HepG2 (cell line): ENCODE measurements around the gene SDR42E2. TPM values are rescaled to one million over a fixed set of nuclear protein-coding genes. Genes with fewer than 3 reads are reported as not detected.

Source experiments
- EHMT2 ChIP-seq: fragments of 200-600 bp; sonication (generic); IDR thresholded peaks from 2 replicates; pipeline ENCODE4 v1.7.0; 2017; ENCODE audit warnings: antibody characterized with exemption, low read depth, low read length, borderline replicate concordance
- ESRRA ChIP-seq: sonication (generic); formaldehyde crosslinking; IDR thresholded peaks from 2 replicates; pipeline ENCODE4 v1.5.1; 2020; ENCODE audit warnings: mild to moderate bottlenecking, low read depth, missing genetic modification reagents
- HCFC1 ChIP-seq: fragments of 150-350 bp; IDR thresholded peaks from 2 replicates; pipeline ENCODE4 v1.6.1; 2014; ENCODE audit warnings: low read depth, low read length
- HES4 ChIP-seq: sonication (generic); formaldehyde crosslinking; IDR thresholded peaks from 2 replicates; pipeline ENCODE4 v1.9.0; 2021; ENCODE audit warnings: mild to moderate bottlenecking, missing genetic modification reagents, borderline replicate concordance
- MED8 ChIP-seq: sonication (generic); formaldehyde crosslinking; IDR thresholded peaks from 2 replicates; pipeline ENCODE4 v1.8.1; 2023; ENCODE audit warnings: mild to moderate bottlenecking, missing genetic modification reagents; ENCODE audit not compliant: insufficient replicate concordance
- NAIF1 ChIP-seq: sonication (generic); formaldehyde crosslinking; IDR thresholded peaks from 2 replicates; pipeline ENCODE4 v1.5.0; 2020; ENCODE audit warnings: mild to moderate bottlenecking, missing genetic modification reagents, borderline replicate concordance
- NCOR1 ChIP-seq: fragments of 200-600 bp; sonication (generic); IDR thresholded peaks from 2 replicates; pipeline ENCODE4 v1.7.0; 2017; ENCODE audit warnings: antibody characterized with exemption, low read length, borderline replicate concordance
- RAD51 ChIP-seq: fragments of 450-650 bp; IDR thresholded peaks from 2 replicates; pipeline ENCODE4 v1.6.1; 2016; ENCODE audit warnings: borderline replicate concordance
- ZNF512B ChIP-seq: sonication (generic); formaldehyde crosslinking; IDR thresholded peaks from 2 replicates; pipeline ENCODE4 v1.5.1; 2020; ENCODE audit warnings: missing genetic modification reagents, mild to moderate bottlenecking, borderline replicate concordance
- ZNF576 ChIP-seq: sonication (generic); formaldehyde crosslinking; IDR thresholded peaks from 2 replicates; pipeline ENCODE4 v1.4.0; 2020; ENCODE audit warnings: mild to moderate bottlenecking, missing genetic modification reagents
- ZNF652 ChIP-seq: IDR thresholded peaks from 2 replicates; pipeline ENCODE4 v1.6.1; 2016; ENCODE audit warnings: low read depth, borderline replicate concordance
- polyA plus RNA-seq, 8 experiments: library from polyadenylated mRNA; depleted of rRNA in 3 of 8; stranded (reverse) in 7 of 8; unstranded in 1 of 8; fragments of >200 nt; fragmentation: Illumina TruSeq in 4 of 8; extraction: Trizol in 4 of 8; gene quantifications; 2 replicates each; pipeline versions ENCODE4 v1.2.1 to v1.2.3, GENCODE V29; 2011 to 2016; ENCODE audit warnings: low read depth in 4 of 8, missing spikeins in 1 of 8, mixed read lengths in 1 of 8; ENCODE audit not compliant: insufficient read depth in 1 of 8
- total RNA-seq, 5 experiments: library from RNA; depleted of rRNA; stranded (reverse); fragments of >200 nt; fragmentation: Illumina TruSeq; extraction: Trizol; gene quantifications; 2 replicates each; pipeline ENCODE4 v1.2.3, GENCODE V29; 2016; ENCODE audit warnings: low read depth in 1 of 5
- TF ChIP-seq, protein P1 (sequence below): sonication (generic); formaldehyde crosslinking; IDR thresholded peaks from 2 replicates; pipeline ENCODE4 v1.5.0; 2020; ENCODE audit warnings: missing genetic modification reagents
- TF ChIP-seq, protein P2 (sequence below): IDR thresholded peaks from 2 replicates; pipeline ENCODE4 v1.6.1; 2016; ENCODE audit warnings: missing biosample characterization, missing genetic modification reagents, low read depth
- TF ChIP-seq, protein P3 (sequence below): sonication (generic); formaldehyde crosslinking; IDR thresholded peaks from 2 replicates; pipeline ENCODE4 v1.8.0; 2022; ENCODE audit warnings: mild to moderate bottlenecking, missing genetic modification reagents, moderate library complexity
- TF ChIP-seq, protein P4 (sequence below): sonication (generic); formaldehyde crosslinking; IDR thresholded peaks from 2 replicates; pipeline ENCODE4 v1.4.0; 2020; ENCODE audit warnings: missing genetic modification reagents; ENCODE audit errors: not compliant biosample characterization
- TF ChIP-seq, protein P5 (sequence below): sonication (generic); formaldehyde crosslinking; IDR thresholded peaks from 2 replicates; pipeline ENCODE4 v1.4.0; 2020; ENCODE audit warnings: missing genetic modification reagents

SDR42E2 gene
- total and polyA plus RNA-seq, 2 of the 13 experiments (the other 11 are each of a cell fraction or from before 2014, with no cell fraction given), result 0.05 to 0.11 TPM

GRCh38 chr16:22190776-22191531 lies 28.6 kb downstream of the SDR42E2 start (continued):
- no peak; the same call in none of the 2 replicates for TF ChIP-seq ESRRA
- no peak for TF ChIP-seq ZNF652
- TF ChIP-seq, protein P1, sequence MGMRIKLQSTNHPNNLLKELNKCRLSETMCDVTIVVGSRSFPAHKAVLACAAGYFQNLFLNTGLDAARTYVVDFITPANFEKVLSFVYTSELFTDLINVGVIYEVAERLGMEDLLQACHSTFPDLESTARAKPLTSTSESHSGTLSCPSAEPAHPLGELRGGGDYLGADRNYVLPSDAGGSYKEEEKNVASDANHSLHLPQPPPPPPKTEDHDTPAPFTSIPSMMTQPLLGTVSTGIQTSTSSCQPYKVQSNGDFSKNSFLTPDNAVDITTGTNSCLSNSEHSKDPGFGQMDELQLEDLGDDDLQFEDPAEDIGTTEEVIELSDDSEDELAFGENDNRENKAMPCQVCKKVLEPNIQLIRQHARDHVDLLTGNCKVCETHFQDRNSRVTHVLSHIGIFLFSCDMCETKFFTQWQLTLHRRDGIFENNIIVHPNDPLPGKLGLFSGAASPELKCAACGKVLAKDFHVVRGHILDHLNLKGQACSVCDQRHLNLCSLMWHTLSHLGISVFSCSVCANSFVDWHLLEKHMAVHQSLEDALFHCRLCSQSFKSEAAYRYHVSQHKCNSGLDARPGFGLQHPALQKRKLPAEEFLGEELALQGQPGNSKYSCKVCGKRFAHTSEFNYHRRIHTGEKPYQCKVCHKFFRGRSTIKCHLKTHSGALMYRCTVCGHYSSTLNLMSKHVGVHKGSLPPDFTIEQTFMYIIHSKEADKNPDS (CRISPR knock-in tag), result no peak
- TF ChIP-seq, protein P2, sequence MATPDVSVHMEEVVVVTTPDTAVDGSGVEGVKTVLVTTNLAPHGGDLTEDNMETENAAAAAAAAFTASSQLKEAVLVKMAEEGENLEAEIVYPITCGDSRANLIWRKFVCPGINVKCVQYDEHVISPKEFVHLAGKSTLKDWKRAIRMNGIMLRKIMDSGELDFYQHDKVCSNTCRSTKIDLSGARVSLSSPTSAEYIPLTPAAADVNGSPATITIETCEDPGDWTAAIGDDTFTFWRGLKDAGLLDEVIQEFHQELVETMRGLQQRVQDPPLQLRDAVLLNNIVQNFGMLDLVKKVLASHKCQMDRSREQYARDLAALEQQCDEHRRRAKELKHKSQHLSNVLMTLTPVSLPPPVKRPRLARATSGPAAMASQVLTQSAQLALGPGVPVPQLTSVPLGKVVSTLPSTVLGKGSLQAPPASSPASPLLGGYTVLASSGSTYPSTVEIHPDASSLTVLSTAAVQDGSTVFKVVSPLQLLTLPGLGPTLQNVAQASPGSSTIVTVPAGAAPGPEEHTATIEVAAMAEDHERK (CRISPR knock-in tag), result no peak
- TF ChIP-seq, protein P3, sequence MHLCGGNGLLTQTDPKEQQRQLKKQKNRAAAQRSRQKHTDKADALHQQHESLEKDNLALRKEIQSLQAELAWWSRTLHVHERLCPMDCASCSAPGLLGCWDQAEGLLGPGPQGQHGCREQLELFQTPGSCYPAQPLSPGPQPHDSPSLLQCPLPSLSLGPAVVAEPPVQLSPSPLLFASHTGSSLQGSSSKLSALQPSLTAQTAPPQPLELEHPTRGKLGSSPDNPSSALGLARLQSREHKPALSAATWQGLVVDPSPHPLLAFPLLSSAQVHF, result no peak
- TF ChIP-seq HES4, result no peak
- peak; percentile 14; the same call in 1 of the 2 replicates for TF ChIP-seq RAD51
- TF ChIP-seq, protein P4, sequence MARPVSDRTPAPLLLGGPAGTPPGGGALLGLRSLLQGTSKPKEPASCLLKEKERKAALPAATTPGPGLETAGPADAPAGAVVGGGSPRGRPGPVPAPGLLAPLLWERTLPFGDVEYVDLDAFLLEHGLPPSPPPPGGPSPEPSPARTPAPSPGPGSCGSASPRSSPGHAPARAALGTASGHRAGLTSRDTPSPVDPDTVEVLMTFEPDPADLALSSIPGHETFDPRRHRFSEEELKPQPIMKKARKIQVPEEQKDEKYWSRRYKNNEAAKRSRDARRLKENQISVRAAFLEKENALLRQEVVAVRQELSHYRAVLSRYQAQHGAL (CRISPR knock-in tag), result no peak
- peak; percentile 62; the same call in 1 of the 2 replicates for TF ChIP-seq NCOR1
- no peak; the same call in none of the 2 replicates for TF ChIP-seq NAIF1 (CRISPR knock-in tag)
- no peak; the same call in 1 of the 2 replicates for TF ChIP-seq EHMT2
- no peak for TF ChIP-seq ZNF576
- TF ChIP-seq HCFC1, result peak; percentile 16; the same call in 1 of the 2 replicates
- TF ChIP-seq, protein P5, sequence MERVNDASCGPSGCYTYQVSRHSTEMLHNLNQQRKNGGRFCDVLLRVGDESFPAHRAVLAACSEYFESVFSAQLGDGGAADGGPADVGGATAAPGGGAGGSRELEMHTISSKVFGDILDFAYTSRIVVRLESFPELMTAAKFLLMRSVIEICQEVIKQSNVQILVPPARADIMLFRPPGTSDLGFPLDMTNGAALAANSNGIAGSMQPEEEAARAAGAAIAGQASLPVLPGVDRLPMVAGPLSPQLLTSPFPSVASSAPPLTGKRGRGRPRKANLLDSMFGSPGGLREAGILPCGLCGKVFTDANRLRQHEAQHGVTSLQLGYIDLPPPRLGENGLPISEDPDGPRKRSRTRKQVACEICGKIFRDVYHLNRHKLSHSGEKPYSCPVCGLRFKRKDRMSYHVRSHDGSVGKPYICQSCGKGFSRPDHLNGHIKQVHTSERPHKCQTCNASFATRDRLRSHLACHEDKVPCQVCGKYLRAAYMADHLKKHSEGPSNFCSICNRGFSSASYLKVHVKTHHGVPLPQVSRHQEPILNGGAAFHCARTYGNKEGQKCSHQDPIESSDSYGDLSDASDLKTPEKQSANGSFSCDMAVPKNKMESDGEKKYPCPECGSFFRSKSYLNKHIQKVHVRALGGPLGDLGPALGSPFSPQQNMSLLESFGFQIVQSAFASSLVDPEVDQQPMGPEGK (CRISPR knock-in tag), result no peak; the same call in none of the 2 replicates
- no peak for TF ChIP-seq ZNF512B (CRISPR knock-in tag)
- no peak for TF ChIP-seq MED8 (CRISPR knock-in tag)
